OCI-LY3 (cell line): ENCODE measurements around the gene CCDC102A.

Source experiments
- H2AFZ ChIP-seq: fragments of 200-600, 300-600 bp; shearing (Covaris generic); 2 replicates; pipeline ENCODE4 v1.6.0; 2014; ENCODE audit warnings: antibody characterized with exemption, low read depth, low read length
- H3K27ac ChIP-seq: fragments of 200-600, 300-600 bp; sonication (generic); 2 replicates; pipeline ENCODE4 v1.5.1; 2014; ENCODE audit warnings: mild to moderate bottlenecking, low read length, moderate library complexity, mixed read lengths
- H3K27me3 ChIP-seq: fragments of 200-600, 300-600 bp; sonication (generic); 2 replicates; pipeline ENCODE4 v1.6.1; 2014; ENCODE audit warnings: low read depth, low read length, mixed read lengths
- H3K36me3 ChIP-seq: fragments of 200-600, 300-600 bp; sonication (generic); replicated peaks from 2 replicates; pipeline ENCODE3; 2014; ENCODE audit warnings: low read depth, low read length, mixed read lengths
- H3K4me1 ChIP-seq: fragments of 300-600, 200-600 bp; sonication (generic); 2 replicates; pipeline ENCODE4 v1.6.1; 2014; ENCODE audit warnings: low read length, mixed read lengths
- H3K4me2 ChIP-seq: fragments of 200-600, 300-600 bp; sonication (generic); 2 replicates; pipeline ENCODE4 v1.6.1; 2014; ENCODE audit warnings: low read length, mixed read lengths
- H3K4me3 ChIP-seq: fragments of 300-600, 200-600 bp; sonication (generic); 2 replicates; pipeline ENCODE4 v1.5.1; 2014; ENCODE audit warnings: antibody characterized with exemption, mild to moderate bottlenecking, low read length, moderate library complexity
- H3K79me2 ChIP-seq: fragments of 300-600, 200-600 bp; shearing (Covaris generic); 2 replicates; pipeline ENCODE4 v1.6.1; 2014; ENCODE audit warnings: mild to moderate bottlenecking, low read length, mixed read lengths
- H3K9ac ChIP-seq: fragments of 300-600, 200-600 bp; shearing (Covaris generic); 2 replicates; pipeline ENCODE4 v1.6.0; 2014; ENCODE audit warnings: mild to moderate bottlenecking, low read length, moderate library complexity
- H3K9me3 ChIP-seq: fragments of 200-600, 300-600 bp; shearing (Covaris generic); 2 replicates; pipeline ENCODE4 v1.6.1; 2014; ENCODE audit warnings: low read length, mixed read lengths; ENCODE audit not compliant: insufficient read depth
- H4K20me1 ChIP-seq: fragments of 200-600, 300-600 bp; sonication (generic); 2 replicates; pipeline ENCODE4 v1.6.1; 2016; ENCODE audit warnings: low read length, mixed read lengths; ENCODE audit not compliant: insufficient read depth
- CTCF ChIP-seq: fragments of 200-600, 300-600 bp; sonication (generic); IDR thresholded peaks from 2 replicates; pipeline ENCODE4 v1.5.1; 2014; ENCODE audit warnings: antibody characterized with exemption, low read length, low read depth
- EZH2phosphoT487 ChIP-seq: fragments of 200-600 bp; shearing (Covaris generic); IDR thresholded peaks from 2 replicates; pipeline ENCODE4 v1.6.1; 2018; ENCODE audit warnings: antibody characterized with exemption, mixed run types, low read depth

The CCDC102A gene

GRCh38 chr16:57575468-57576277 is 39.3 kb upstream of the CCDC102A start:
- Histone ChIP-seq H3K27ac (no peak overlapping the region), H3K4me2 (no peak overlapping the region), H3K36me3 (no peaks in the 10 kb centered on the region), H2AFZ (no peak overlapping the region), H3K79me2 (no peaks in the 10 kb centered on the region), H3K9ac (no peak overlapping the region), H3K27me3 (peaks cover 70% of the 10 kb centered on the region), H3K4me1 (peaks cover 19% of the 10 kb centered on the region), H3K9me3 (no peaks in the 10 kb centered on the region), H3K4me3 (no peak overlapping the region), H4K20me1 (peaks cover 7% of the 10 kb centered on the region; the same call in 1 of the 2 replicates)
- TF ChIP-seq EZH2phosphoT487, result no peak
- no peak for TF ChIP-seq CTCF

- H3K4me2 ChIP-seq, result no peak overlapping the region
- TF ChIP-seq EZH2phosphoT487, result no peak
- TF ChIP-seq CTCF, result no peak
- H3K4me1 ChIP-seq, result peaks cover 19% of the 10 kb centered on the region
- no peak overlapping the region for H2AFZ ChIP-seq
- H3K4me3 ChIP-seq, result no peak overlapping the region
- H3K79me2 ChIP-seq, result no peaks in the 10 kb centered on the region
- no peak overlapping the region for H3K9ac ChIP-seq
- H3K27ac ChIP-seq, result no peak overlapping the region
- H4K20me1 ChIP-seq, result peaks cover 7% of the 10 kb centered on the region; the same call in 1 of the 2 replicates
- H3K9me3 ChIP-seq, result no peaks in the 10 kb centered on the region
- H3K36me3 ChIP-seq, result no peaks in the 10 kb centered on the region
- H3K27me3 ChIP-seq, result peaks cover 70% of the 10 kb centered on the region
These were observed 38.5 kb upstream of the CCDC102A start for GRCh38 chr16:57574646-57575467.

DNA sequence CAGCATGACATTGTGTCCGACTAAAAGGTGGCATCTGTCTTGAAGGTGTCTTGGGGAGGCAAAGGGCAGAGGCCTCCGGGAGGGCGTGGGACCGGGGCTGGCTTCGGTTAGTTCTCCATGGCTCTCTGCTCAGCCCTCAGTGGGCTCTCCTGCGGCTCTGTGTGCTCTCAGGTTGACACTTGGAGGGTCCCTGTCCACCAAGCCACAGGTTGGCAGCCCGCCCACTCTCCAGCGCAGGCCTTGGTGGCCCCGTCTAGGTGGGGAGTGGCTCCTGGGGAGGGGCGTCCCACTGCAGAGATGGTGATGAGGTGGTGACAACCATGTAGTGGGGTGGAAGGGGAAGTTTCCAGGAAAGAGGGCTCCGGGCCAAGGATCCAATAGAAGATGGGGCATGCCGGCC is 37.7 kb upstream of the CCDC102A start:
- no peak overlapping the region for H2AFZ ChIP-seq
- no peaks in the 10 kb centered on the region for H3K79me2 ChIP-seq
- no peaks in the 10 kb centered on the region for H3K9me3 ChIP-seq
- TF ChIP-seq CTCF (no peak), EZH2phosphoT487 (no peak)
- H3K4me3 ChIP-seq, result no peak overlapping the region
- no peaks in the 10 kb centered on the region for H3K36me3 ChIP-seq
- H3K9ac ChIP-seq, result no peak overlapping the region
- no peak overlapping the region for H3K27ac ChIP-seq
- peaks cover 70% of the 10 kb centered on the region for H3K27me3 ChIP-seq
- H3K4me1 ChIP-seq, result peaks cover 18% of the 10 kb centered on the region
- no peak overlapping the region for H3K4me2 ChIP-seq
- peaks cover 12% of the 10 kb centered on the region; the same call in 1 of the 2 replicates for H4K20me1 ChIP-seq
